HG03095 (cell line): ENCODE measurements around the gene TRIP10.

Source experiments
- ATAC-seq: cut with Tn5 transposase; IDR thresholded peaks from one replicate; pipeline ENCODE4 v1.9.1; 2021; ENCODE audit warnings: moderate library complexity; ENCODE audit not compliant: unreplicated experiment

The TRIP10 gene

DNA sequence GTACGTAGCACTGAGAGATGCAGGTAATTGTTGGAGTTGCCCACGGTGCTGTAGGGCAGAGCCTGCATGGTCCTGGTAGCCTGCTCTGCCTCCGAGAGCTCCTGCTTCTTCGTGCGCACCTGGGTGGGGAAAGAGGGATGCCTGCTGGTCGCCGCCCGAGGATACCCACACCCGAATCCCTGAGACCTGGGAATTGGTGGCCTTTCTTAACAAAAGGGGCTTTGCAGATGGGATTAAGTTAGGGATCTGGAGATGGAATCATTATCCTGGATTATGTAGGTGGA is 28.5 kb upstream of the TRIP10 start:
- ATAC-seq = no peak

DNA sequence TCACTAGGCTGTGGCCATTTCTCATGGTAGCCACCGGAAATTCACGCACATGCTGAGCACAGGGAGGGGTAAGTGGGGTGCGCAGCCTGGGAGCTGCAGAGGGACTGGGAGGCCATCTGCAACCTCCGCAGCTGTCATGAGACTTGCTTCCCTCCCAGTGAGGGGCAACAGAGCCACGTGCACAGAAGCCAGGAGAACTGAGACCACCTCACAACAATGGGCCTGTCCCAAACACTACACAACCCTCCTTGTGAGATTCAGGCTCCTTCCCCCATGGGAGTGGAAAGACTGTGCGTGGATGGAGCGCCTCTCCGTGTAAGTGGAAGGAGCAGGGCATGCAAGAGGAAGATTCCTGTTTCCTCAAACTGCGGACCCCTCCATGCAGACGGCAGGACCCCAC is 27.9 kb upstream of the TRIP10 start:
- ATAC-seq = no peak

DNA sequence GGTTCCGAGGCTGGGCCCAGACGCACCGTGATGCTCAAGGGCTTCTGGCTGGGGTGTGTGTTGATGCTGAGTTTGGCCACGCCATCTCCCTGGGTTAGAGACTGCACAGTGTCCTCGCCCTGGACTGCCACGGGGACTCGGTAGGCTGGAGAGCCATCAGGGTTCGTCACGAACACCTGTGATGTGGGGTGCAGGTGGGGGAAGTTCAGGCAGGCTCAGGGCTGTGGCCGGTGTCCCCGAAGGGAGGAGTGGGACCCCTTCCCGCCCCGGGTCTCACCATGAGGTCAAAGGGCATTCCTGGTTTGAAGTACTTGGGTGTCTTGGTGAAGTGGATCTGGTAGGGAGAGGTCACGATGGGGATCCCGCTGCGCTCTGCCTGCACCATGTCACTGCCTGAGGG is 27.2 kb upstream of the TRIP10 start:
- no peak for ATAC-seq

DNA sequence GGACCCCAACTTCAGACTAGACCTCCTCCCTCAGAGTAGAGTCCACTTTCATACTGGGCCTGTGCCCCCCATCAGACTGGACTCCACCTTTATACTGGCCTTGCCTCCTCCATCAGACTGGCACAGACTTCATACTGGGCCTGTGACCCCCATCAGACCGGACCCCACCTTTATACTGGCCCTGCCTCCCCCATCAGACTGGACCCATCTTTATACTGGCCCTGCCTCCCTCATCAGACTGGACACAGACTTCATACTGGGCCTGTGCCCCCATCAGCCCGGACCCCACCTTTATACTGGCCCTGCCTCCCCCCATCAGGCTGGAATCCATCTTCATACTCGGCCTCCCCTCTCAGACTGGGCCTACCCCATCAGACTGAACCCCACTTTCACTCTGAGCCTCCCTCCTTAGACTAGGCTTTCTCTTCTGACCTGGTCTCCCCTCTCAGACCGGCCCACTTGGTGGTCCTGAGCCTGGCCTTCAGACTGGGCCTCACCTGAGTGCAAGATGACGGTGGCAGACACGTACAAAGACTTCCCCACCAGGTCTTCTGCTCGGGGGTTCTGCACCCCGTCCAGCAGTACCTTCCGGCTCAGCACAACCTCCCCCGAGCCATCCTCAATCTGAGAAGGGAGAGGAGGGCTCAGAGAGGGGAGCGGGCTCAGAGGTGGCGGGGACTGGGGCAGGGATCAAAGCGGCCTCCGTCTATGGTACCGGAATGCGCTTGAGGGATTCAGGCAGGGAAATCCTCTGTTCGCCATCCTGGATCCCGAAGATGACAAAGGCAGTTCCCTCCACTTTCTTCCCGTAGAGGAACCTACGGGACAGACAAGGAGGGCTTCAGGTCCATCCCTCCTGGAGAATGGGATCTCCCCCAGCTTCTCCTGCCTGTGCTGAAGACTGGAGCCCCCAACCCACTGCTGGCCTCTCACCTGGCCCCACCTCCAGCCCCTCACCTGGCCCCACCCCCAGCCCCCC is 26.5 kb upstream of the TRIP10 start:
- ATAC-seq = no peak

DNA sequence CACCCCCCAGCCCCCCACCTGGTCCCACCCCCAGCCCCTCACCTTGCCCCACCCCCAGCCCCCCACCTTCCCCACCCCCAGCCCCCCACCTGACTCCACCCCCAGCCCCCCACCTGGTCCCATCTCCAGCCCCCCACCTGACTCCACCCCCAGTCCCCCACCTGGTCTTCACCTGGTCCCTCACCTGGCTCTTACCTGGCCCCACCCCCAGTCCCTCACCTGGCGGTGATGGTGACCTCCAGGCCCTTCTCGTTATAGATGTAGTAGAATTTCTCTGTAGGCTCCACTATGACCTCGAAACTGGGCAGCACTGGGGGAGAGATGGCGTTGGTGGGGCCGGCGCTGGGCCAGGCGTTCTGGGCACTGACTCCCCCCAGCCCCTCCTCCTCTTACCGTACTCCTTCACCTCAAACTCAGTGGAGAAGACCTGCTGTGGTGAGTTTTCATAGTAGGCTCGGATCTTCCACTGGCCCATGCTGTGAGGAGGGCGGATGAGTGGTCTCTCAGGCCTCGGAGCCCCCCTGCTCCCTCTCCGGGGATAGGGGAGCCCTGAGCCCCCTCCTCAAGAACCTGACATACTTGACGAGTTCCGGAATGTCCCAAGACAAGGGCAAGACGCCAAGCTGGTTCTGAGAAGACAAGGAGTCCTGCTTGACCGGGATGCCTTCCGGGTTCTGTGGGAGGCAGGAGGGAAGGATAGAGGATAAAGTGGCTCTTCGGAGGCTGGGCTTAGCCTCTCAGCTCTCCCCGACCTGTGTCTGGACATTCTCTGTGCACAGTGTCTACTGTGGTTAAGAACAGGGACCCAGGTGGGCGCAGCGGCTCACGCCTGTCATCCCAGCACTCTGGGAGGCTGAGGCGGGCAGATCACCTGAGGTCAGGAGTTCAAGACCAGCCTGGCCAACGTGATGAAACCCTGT is 25.4 kb upstream of the TRIP10 start:
- ATAC-seq = no peak

DNA sequence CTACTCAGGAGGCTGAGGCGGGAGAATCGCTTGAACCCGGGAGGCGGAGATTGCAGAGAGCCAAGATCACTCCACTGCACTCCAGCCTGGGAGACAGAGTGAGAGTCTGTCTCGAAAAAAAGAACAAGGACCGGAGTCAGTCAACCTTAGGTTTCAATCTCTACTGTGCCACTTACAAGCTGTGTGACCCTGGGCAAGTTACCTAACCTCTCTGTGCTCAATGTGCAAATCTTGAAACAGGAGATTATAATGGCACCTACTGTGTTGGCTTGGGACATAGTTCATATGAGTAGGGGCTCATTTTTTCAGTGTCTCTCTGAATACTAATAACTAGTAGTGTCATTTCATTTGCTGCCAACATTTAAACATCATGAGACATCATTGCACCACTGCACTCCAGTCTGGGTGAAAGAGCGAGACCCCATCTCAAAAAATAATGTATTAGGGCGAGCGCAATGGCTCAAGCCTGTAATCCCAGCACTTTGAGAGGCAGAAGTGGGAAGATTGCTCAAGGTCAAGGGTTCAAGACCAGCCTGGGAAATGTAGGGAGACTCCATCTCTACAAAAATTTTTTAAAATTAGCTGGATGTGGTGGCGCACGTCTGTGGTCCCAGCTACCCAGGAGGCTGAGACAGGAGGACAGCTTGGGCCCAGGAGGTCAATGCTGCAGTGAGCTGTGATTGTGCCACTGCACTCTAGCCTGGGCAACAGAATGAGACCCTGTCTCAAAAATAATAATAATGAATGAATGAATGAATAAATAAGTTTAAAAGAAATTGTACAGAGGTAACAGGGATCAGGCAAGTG is 24.5 kb upstream of the TRIP10 start:
- no peak for ATAC-seq

DNA sequence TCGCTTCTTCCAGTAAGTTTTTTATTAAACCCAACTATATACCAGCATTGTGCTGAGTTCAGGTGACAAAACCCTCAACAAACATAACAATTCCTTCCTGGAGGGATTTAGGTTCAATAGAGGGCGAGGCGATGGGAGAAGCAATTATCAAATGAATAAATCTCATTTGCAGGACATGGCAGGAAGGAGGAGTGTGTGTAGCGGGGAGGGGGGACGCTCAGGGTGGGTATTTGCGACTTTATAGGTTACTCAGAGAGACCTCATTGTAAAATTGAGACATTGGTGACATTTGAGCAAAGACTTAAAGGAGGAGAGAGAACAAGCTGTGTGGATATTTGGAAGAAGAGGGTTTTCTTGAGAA is 22.9 kb upstream of the TRIP10 start:
- no peak for ATAC-seq

DNA sequence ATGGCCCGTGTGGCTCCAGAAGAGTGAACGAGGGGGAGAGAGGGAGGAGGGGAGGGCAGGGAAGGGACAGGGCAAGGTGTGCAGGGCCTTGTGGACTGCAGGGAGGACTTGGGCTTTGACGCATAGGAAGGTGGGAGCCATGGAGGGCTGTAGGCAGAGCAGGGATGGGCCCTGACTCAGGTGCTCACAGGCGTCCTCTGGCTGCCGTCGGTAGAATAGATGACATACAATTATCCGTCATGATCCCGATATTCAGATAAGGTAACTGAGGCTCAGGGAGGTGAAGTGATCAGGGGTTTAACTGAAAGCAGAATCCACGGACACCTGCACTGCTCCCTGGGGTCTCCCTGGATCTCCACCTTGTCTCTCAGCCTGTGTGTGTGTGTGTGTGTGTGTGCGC is 22.4 kb upstream of the TRIP10 start:
- no peak for ATAC-seq

DNA sequence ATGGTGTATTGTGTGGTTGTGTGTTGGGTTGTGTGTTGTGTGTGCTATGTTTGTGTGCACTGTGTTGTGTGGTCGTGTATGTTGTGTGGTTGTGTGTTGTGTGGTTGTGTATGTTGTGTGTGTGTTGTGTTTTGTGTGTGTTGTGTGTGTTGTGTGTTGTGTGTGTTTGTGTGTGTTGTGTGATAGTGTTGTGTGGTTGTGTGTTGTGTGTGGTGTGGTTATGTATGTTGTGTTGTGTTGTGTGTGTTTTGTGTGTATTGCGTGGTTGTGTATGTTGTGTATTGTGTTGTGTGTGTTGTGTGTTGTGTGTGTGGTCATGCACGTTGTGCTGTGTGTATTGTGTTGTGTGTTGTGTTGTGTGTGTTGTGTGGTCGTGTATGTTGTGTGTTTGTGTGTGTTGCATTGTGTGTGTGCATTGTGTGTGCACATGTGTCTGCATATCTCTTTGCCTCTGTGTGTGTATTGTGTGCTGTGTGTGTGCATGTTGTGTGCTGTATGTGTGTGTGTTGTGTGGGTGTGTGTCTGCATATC is 22.0 kb upstream of the TRIP10 start:
- ATAC-seq = no peak

DNA sequence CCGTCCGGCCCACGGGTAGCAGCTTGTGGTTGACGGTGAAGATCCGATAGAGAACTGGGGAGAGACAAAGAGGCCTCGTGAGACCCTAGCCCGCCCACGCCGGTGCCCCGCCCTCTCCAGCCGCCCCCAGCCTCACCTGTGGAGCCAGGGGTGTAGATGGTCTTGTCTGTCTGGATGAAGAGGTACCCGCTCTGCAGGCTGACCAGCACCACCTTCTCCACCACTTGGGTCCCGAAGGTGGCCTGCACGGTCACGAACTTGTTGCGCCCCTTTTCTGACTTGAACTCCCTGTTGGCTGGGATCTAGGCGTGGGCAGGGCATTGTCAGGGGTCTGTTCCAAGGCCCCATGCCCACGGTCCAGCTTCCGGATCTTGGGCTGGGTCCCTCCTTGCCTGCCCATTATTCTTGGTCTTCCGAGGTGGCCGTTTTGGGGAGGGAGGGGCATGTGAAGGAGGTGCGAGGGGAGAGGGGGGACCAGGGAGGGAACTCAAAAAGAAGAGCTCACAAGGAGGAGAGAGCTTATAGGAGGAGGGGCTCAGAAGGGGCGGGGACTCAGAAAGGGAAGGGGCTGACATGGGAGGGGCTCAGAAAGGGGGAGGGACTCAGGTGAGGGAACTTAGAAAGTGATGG is 21.3 kb upstream of the TRIP10 start:
- no peak for ATAC-seq

DNA sequence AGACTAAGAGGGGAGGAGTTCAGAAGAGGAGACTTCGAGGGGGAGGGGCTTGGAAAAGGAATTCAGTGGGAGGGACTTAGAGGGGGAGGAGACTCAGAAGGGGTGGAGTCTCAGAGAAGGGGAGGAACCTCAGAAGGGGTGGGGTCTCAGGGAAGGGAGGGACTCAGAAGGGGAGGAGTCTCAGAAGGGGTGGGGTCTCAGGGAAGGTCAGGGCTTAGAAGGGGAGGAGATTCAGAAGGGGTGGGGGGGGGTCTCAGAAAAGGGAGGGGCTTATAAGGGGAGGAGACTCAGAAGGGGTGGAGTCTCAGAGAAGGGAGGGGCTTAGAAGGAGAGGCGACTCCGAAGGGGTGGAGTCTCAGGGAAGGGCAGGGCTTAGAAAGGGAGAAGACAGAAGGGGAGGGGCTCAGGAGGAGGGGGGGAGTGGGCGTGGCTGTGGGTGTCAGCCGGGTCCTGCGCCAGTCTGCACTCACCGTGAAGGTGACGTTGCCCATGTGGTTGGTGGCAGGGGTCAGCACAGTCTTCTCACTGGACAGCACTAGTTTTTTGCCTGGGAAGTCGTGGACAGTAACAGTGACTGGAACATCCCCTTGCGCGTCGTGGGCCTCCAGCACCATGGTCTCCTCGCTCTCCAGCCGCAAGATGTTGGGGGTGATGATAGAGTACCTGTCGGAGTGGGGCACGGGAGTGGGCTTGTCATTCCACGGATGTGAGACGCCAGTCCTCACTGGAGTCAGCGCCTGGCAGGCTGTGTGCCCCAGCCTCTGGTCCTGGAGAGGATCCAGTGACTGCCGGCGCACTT is 20.5 kb upstream of the TRIP10 start:
- no peak for ATAC-seq

DNA sequence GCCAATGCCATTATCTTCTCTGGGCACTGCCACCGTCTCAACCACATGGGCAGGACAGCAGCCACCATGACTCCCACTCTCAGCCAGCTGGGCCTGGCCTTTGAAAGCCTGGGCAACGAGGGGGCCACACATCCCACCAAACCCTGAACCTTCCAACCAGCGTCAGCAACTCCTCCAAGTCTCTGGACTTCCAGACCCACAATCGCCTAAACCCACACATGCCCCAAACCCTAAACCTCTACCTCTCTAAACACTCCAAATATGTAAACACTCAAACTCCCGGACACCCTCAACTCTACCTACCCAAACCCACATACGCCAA is 20.0 kb upstream of the TRIP10 start:
- ATAC-seq = no peak

DNA sequence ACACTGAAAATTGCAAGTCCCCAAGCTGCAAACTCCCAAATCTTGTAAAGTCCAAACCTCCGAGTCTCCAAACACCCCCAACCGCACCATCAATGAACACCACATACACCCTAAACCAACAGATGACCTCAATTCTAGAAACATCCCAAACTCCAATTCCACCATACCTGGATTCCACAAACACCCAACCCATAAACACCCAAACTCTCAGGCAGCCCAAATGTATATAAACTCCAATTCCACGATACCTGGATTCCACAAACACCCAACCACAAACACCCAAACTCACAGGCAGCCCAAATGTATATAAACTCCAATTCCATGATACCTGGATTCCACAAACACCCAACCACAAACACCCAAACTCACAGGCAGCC is 19.5 kb upstream of the TRIP10 start:
- no peak for ATAC-seq

DNA sequence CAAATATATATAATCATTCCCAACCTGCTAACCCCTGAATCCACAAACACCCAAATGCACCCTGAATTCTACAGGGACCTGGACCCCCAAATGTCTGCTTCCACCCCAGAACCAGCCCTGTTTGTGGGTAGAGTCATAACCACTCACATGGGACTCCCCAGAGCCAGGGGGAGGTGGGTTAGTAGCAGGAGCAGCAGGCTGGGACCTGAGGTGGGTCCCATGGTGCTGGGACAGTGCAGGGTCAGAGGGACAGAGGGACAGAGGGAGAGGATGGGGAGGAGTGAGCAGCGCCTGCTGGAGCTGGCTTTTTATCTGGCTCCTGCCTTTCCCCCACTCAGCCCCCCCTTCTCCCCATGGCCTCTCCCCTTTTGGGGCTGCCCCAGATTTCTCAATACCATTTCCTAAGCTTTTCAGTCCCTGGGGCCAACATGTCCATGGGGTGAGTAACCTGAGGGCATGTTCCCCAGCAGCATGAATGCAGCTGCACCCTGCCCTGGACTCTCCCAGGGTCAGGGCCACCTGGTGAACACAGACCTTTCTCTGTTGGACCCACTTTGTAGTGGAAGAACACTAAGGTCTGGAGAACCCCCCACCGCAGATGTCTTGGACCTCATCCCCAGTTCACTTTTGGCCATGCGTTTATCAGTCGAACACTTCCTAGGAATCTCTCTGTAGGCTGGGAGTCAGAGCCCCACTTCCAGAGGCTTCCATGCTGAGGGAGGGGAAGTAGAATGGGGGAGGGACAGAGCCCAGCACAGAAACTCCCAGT is 18.9 kb upstream of the TRIP10 start, which contains the start of gene C3:
C3 (minus strand) TSS at position 282 of the 769 bp plus-strand sequence; CDS start at position 221, 61 bp downstream.
- ATAC-seq = no peak

DNA sequence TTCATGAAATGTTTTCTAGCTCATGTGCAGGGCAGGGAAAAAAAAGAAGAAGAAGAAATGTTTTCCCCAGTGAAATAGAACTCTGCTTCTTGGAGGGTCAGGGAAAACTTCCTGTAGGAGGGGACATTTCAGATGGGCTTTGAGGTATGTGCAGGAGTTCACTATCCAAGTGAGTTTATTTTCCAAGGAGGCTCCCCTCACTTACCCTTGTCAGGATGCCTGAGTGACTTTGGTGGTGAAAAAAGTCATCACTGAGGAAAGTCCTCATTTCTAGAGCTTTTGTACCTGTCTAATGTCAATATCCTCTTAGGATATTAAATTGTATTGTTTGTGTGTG is 18.4 kb upstream of the TRIP10 start:
- ATAC-seq = no peak

DNA sequence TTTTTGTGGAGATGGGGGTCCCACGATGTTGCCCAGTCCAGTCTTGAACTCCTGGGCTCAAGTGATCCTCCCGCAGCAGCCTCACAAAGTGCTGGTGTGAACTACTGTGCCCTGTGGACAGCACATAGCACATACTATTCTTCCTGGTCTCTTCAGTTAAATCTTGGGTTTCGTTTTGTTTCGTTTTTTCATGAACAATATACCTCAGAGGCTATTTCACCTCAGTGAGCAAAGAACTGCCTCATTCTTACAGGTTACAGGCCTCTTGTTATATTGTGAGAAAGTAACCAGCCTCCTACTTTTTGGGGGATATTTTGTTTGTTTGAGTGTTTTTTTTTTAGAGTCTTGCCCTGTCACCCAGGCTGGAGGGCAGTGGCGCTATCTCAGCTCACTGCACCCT is 17.7 kb upstream of the TRIP10 start:
- ATAC-seq = no peak

DNA sequence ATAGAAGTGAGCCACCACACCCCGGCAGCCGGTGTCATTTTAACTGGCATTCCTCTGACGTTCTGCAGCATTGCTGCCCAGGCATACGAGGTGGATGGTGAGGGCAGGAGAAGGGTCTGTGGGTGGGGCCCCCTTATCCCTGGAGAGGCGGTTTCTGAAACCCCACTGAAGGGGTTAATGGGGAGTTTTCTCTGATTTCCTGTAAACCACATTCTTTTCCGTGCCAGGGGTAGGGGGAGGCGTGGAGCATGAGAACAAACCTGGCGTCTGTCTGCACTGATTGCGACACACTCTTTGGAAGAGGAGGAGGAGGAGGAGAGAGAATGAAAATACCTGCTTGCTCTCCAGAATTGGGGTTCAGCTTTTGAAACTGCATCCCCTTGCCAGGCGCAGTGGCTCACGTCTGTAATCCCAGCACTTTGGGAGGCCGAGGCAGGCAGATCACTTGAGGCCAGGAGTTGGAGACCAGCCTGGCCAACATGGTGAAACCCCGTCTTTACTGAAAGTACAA is 16.3 kb upstream of the TRIP10 start:
- no peak for ATAC-seq

DNA sequence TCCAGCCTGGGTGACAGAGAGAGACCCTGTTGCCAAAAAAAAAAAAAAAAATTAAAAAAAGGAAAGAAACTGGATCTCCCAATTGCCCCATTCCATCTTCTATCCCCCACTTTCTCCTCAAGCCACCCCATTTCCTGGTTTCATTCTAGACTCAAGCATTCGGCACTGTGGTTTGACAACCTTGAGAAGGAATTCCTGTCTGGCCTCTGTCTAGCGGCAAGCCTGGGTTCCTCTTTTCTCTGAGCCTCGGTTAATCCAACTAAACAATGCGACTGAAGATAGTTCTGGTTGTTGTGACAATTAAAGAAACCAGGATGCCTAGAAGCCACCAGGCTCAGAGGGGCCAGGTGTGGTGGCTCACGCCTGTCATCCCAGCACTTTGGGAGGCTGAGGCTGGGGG is 15.7 kb upstream of the TRIP10 start:
- no peak for ATAC-seq
